DND-41 (cell line): ENCODE measurements around the gene JAKMIP1.

Experiments used
- CTCF ChIP-seq: IDR thresholded peaks from 2 replicates; pipeline ENCODE4 v1.5.1; 2012; ENCODE audit warnings: borderline replicate concordance, low read length, moderate library complexity, mild to moderate bottlenecking; ENCODE audit not compliant: poor library complexity, severe bottlenecking; ENCODE audit errors: extremely low read depth
- EZH2 ChIP-seq: IDR thresholded peaks from 3 replicates; pipeline ENCODE4 v1.6.1; 2012; ENCODE audit warnings: borderline replicate concordance, low read depth, mild to moderate bottlenecking, moderate library complexity, low read length, inconsistent platforms; ENCODE audit not compliant: severe bottlenecking

GRCh38 chr4:6017800-6018199 lies 182.5 kb downstream of the JAKMIP1 start:
- TF ChIP-seq EZH2 = no peak
- no peak for TF ChIP-seq CTCF
